Testis (tissue), 2 donors: ENCODE results near the gene HOMER1.

Source experiments
- CTCF ChIP-seq, 3 experiments: fragments of 450-650 bp in 2 of 3; fragments of 200-600 bp in 1 of 3; sonication (generic) in 1 of 3; IDR thresholded peaks; one replicate each; pipeline ENCODE4 v1.5.1; 2016 to 2019; ENCODE audit warnings: antibody characterized with exemption in 3 of 3, mild to moderate bottlenecking in 2 of 3, moderate library complexity in 1 of 3
- POLR2A ChIP-seq: fragments of 450-650 bp; IDR thresholded peaks from one replicate; pipeline ENCODE4 v1.6.1; 2017; ENCODE audit warnings: antibody characterized with exemption, mild to moderate bottlenecking, moderate library complexity

GRCh38 chr5:79488058-79488457, 25.9 kb downstream of the HOMER1 start:
- no peak for TF ChIP-seq CTCF (IDR thresholded peaks at IDR 0.05)
- TF ChIP-seq POLR2A, result no peak
